DND-41 (cell line): ENCODE results near the gene NXN.
"Not testable (repeated sequence)": the region's sequence is repeated elsewhere in the genome, so short reads cannot be mapped to it uniquely, and the experiment has no call there.

ENCODE experiments used
- ATAC-seq: fragments of 200-7000 bp; cut with Tn5 transposase; 3 replicates; pipeline ENCODE4 v1.9.1; 2021; ENCODE audit warnings: low read depth; ENCODE audit not compliant: insufficient read depth
- DNase-seq: peaks from one replicate; pipeline ENCODE4 v3.0.0-alpha.2; 2020
- H2AFZ ChIP-seq: 2 replicates; pipeline ENCODE4 v1.6.0; 2012; ENCODE audit warnings: low read depth, low read length
- H3K27ac ChIP-seq: 2 replicates; pipeline ENCODE4 v1.5.1; 2012; ENCODE audit warnings: low read length, inconsistent platforms
- H3K27me3 ChIP-seq: fragments of 200-600 bp; sonication (generic); 2 replicates; pipeline ENCODE4 v1.6.0; 2012; ENCODE audit warnings: low read length, mild to moderate bottlenecking, inconsistent platforms; ENCODE audit not compliant: insufficient read depth, poor library complexity
- H3K36me3 ChIP-seq: 2 replicates; pipeline ENCODE4 v1.5.1; 2012; ENCODE audit warnings: low read length, inconsistent platforms; ENCODE audit not compliant: insufficient read depth
- H3K4me1 ChIP-seq: 2 replicates; pipeline ENCODE4 v1.5.1; 2012; ENCODE audit warnings: mild to moderate bottlenecking, low read length; ENCODE audit not compliant: insufficient read depth
- H3K4me2 ChIP-seq: 2 replicates; pipeline ENCODE4 v1.6.0; 2012; ENCODE audit warnings: mild to moderate bottlenecking, moderate library complexity, low read length, inconsistent platforms; ENCODE audit not compliant: insufficient read depth
- H3K4me3 ChIP-seq, 2 experiments: fragments of 200-600 bp in 1 of 2; shearing (Covaris generic) in 1 of 2; 2 replicates each; pipeline ENCODE4 v1.5.1; 2012 to 2016; ENCODE audit warnings: inconsistent platforms in 2 of 2, low read length in 2 of 2, mild to moderate bottlenecking in 2 of 2, low read depth in 1 of 2, moderate library complexity in 1 of 2
- H3K79me2 ChIP-seq: 2 replicates; pipeline ENCODE4 v1.6.0; 2012; ENCODE audit warnings: low read length, inconsistent platforms; ENCODE audit not compliant: insufficient read depth
- H3K9ac ChIP-seq: 2 replicates; pipeline ENCODE4 v1.6.0; 2012; ENCODE audit warnings: low read depth, mild to moderate bottlenecking, inconsistent platforms, low read length, moderate library complexity
- H3K9me3 ChIP-seq: 2 replicates; pipeline ENCODE4 v1.5.1; 2012; ENCODE audit warnings: low read length, moderate library complexity, mild to moderate bottlenecking, inconsistent platforms; ENCODE audit not compliant: insufficient read depth, severe bottlenecking
- H4K20me1 ChIP-seq: 2 replicates; pipeline ENCODE4 v1.6.0; 2012; ENCODE audit warnings: low read length; ENCODE audit not compliant: insufficient read depth
- EZH2 ChIP-seq: IDR thresholded peaks from 3 replicates; pipeline ENCODE4 v1.6.1; 2012; ENCODE audit warnings: borderline replicate concordance, low read depth, mild to moderate bottlenecking, moderate library complexity, low read length, inconsistent platforms; ENCODE audit not compliant: severe bottlenecking
- TF ChIP-seq, protein P1 (sequence below): IDR thresholded peaks from 2 replicates; pipeline ENCODE4 v1.5.1; 2012; ENCODE audit warnings: borderline replicate concordance, low read length, moderate library complexity, mild to moderate bottlenecking; ENCODE audit not compliant: poor library complexity, severe bottlenecking; ENCODE audit errors: extremely low read depth

Gene NXN

DNA sequence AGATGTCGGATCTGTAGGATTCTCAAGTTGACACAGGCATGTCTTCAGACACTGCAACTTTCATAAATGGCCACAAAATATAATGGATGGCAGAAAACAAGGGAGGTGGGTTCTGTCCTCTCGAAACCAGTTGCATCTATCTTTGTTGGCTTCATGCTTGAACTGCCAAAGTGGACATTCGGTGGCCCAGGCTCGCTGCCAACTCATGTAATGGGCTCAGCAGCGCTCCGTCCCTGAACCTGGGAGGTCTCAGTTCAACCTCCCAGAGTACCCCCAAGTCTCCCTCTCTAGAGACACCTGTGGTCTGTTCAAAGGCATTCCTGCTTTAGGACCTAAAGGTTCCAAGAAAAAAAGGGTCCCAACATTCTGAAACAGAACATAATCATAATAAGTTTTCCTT is 71.9 kb downstream of the NXN start:
- no peaks in the 10 kb centered on the region for H3K79me2 ChIP-seq
- no peak for TF ChIP-seq EZH2
- TF ChIP-seq, protein P1, sequence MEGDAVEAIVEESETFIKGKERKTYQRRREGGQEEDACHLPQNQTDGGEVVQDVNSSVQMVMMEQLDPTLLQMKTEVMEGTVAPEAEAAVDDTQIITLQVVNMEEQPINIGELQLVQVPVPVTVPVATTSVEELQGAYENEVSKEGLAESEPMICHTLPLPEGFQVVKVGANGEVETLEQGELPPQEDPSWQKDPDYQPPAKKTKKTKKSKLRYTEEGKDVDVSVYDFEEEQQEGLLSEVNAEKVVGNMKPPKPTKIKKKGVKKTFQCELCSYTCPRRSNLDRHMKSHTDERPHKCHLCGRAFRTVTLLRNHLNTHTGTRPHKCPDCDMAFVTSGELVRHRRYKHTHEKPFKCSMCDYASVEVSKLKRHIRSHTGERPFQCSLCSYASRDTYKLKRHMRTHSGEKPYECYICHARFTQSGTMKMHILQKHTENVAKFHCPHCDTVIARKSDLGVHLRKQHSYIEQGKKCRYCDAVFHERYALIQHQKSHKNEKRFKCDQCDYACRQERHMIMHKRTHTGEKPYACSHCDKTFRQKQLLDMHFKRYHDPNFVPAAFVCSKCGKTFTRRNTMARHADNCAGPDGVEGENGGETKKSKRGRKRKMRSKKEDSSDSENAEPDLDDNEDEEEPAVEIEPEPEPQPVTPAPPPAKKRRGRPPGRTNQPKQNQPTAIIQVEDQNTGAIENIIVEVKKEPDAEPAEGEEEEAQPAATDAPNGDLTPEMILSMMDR: no peak
- H2AFZ ChIP-seq: no peak overlapping the region
- H3K9ac ChIP-seq: no peak overlapping the region
- no peaks in the 10 kb centered on the region for H3K27me3 ChIP-seq
- no peaks in the 10 kb centered on the region for H3K9me3 ChIP-seq
- no peak overlapping the region for H3K4me2 ChIP-seq
- no peaks in the 10 kb centered on the region for H3K36me3 ChIP-seq
- no peak overlapping the region for H3K4me3 ChIP-seq
- DNase-seq: no peak
- H3K4me1 ChIP-seq: no peaks in the 10 kb centered on the region
- H3K27ac ChIP-seq: no peak overlapping the region
- no peak for ATAC-seq
- H4K20me1 ChIP-seq: no peaks in the 10 kb centered on the region

DNA sequence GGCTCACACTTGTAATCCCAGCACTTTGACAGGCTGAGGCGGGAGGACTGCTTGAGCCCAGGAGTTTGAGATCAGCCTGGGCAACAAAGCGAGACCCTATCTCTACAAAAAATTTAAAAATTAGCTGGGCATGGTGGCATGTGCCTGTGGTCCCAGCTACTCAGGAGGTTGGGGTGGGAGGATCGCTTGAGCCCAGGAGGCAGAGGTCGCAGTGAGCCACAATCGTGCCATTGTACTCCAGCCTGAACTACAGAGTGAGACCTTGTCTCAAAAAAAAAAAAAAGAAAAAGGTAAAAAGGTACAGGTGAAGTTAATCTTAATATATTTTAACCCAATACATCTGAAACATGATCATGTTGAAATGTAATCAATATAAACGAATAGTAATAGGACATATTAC is 73.9 kb downstream of the NXN start:
- not testable (repeated sequence) for H3K27ac ChIP-seq, H3K79me2 ChIP-seq, DNase-seq, H3K4me1 ChIP-seq, H3K9me3 ChIP-seq, H3K27me3 ChIP-seq, H3K4me2 ChIP-seq, H3K4me3 ChIP-seq, H3K9ac ChIP-seq, H2AFZ ChIP-seq, H4K20me1 ChIP-seq, ATAC-seq, H3K36me3 ChIP-seq

DNA sequence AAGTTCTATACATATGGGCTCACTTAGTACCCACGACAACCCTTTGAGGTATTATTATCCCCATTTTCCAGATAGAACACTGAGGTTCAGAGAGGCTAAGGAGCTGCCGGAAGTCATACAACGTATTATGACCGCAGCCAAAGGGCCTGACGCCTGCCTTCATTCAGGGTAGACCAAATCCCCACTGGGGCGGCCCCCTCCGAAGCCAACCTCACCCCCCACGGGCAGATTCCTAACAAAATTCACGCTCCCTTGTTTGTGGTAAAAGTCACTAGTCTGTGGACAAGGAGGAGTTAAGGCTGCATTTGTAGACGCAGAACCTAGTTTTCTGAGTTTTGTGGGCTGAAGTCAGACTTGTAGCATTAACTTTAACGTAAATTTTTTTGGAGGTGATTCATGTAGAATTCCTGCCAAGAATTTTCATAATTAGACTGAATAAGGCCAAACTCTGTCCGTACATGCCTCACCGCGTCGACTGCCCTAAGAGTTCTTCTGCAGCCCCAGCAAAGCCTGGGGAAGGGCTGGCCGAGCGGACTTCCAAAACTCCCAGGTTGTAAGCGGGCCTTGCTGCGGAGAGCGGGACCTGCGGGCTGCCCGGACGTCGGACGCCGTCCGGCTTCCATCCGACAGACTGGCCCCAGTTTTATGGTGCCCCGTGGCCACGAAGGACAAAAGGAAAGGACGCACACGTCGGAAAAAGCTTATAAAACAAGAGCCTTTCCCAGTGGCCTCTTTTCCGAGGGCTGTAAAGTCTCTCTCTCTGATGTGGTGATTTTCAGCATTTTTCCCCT is 75.7 kb downstream of the NXN start:
- Histone ChIP-seq H3K79me2 (no peaks in the 10 kb centered on the region), H3K9me3 (no peaks in the 10 kb centered on the region), H3K9ac (no peak overlapping the region), H3K27ac (no peak overlapping the region), H3K27me3 (no peaks in the 10 kb centered on the region), H4K20me1 (0 out of 2 replicates have a peak, but pooled peaks cover 7% of the 10 kb centered on the region), H3K36me3 (no peaks in the 10 kb centered on the region), H3K4me3 (no peak overlapping the region), H3K4me2 (no peak overlapping the region), H3K4me1 (no peaks in the 10 kb centered on the region), H2AFZ (no peak overlapping the region)
- ATAC-seq (no peak), DNase-seq (no peak)
- no peak for TF ChIP-seq EZH2
- TF ChIP-seq, protein P1: no peak

DNA sequence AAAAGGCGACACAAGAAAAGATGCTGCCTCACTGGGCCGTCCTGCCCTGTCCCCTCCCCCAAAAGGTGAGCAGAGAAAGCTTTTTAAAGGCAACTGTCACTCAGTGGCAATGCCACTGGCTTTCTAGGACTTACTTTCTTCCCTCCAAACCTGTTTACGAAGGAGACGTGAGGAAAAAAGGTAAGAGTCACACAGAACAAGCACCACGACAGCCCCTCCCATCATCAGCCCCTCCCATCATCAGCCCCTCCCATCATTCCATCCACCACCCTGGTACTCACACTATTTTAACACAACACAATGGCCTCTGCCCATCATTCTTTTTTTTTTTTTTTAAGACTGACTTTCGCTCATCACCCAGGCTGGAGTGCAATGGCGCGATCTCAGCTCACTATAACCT is 77.1 kb downstream of the NXN start:
- H3K4me2 ChIP-seq: no peak overlapping the region
- no peak overlapping the region for H3K4me3 ChIP-seq
- H3K4me1 ChIP-seq: no peaks in the 10 kb centered on the region
- H3K9me3 ChIP-seq: no peaks in the 10 kb centered on the region
- no peak overlapping the region for H2AFZ ChIP-seq
- no peak overlapping the region for H3K27ac ChIP-seq
- TF ChIP-seq, protein P1: no peak
- no peak for TF ChIP-seq EZH2
- DNase-seq (no peak), ATAC-seq (no peak)
- H3K36me3 ChIP-seq: no peaks in the 10 kb centered on the region
- H3K9ac ChIP-seq: no peak overlapping the region
- H3K27me3 ChIP-seq: no peaks in the 10 kb centered on the region
- H3K79me2 ChIP-seq: no peaks in the 10 kb centered on the region
- H4K20me1 ChIP-seq: 0 out of 2 replicates have a peak, but pooled peaks cover 7% of the 10 kb centered on the region
